Loucy (cell line): ENCODE results near the gene CD19.

ENCODE experiments used
- H2AFZ ChIP-seq: fragments of 200-600 bp; sonication (generic); 2 replicates; pipeline ENCODE4 v1.6.0; 2016; ENCODE audit warnings: antibody characterized with exemption, mild to moderate bottlenecking, low read length, moderate library complexity
- H3F3A ChIP-seq: fragments of 200-600 bp; 2 replicates; pipeline ENCODE4 v1.6.0; 2016; ENCODE audit warnings: antibody characterized with exemption, low read depth, mild to moderate bottlenecking
- H3K27me3 ChIP-seq: fragments of 200-600 bp; sonication (generic); 2 replicates; pipeline ENCODE4 v1.6.1; 2014; ENCODE audit warnings: low read length, mild to moderate bottlenecking; ENCODE audit not compliant: insufficient read depth, poor library complexity, severe bottlenecking
- H3K36me3 ChIP-seq: fragments of 200-600 bp; sonication (generic); 2 replicates; pipeline ENCODE4 v1.6.1; 2016; ENCODE audit warnings: low read length; ENCODE audit not compliant: insufficient read depth
- H3K4me1 ChIP-seq: fragments of 200-600 bp; sonication (generic); 2 replicates; pipeline ENCODE4 v1.5.1; 2014; ENCODE audit warnings: low read length, mild to moderate bottlenecking; ENCODE audit not compliant: insufficient read depth, poor library complexity, severe bottlenecking
- H3K4me2 ChIP-seq: fragments of 200-600 bp; sonication (generic); 2 replicates; pipeline ENCODE4 v1.6.0; 2014; ENCODE audit warnings: antibody characterized with exemption, low read length, low read depth, mild to moderate bottlenecking; ENCODE audit not compliant: poor library complexity, severe bottlenecking
- H3K4me3 ChIP-seq: fragments of 200-600 bp; sonication (generic); 2 replicates; pipeline ENCODE4 v1.5.1; 2014; ENCODE audit warnings: low read length, mild to moderate bottlenecking, mixed read lengths; ENCODE audit not compliant: poor library complexity, severe bottlenecking
- H3K79me2 ChIP-seq: fragments of 200-600 bp; sonication (generic); 2 replicates; pipeline ENCODE4 v1.6.1; 2014; ENCODE audit warnings: low read length; ENCODE audit not compliant: insufficient read depth
- H3K9ac ChIP-seq: fragments of 200-600 bp; sonication (generic); 2 replicates; pipeline ENCODE4 v1.6.0; 2014; ENCODE audit warnings: mild to moderate bottlenecking, low read depth, low read length, moderate library complexity; ENCODE audit not compliant: poor library complexity, severe bottlenecking
- H3K9me2 ChIP-seq: fragments of 200-600 bp; sonication (generic); replicated peaks from 2 replicates; pipeline ENCODE4 v1.6.1; 2016; ENCODE audit warnings: low read depth, low read length, mixed read lengths
- H3K9me3 ChIP-seq: fragments of 200-600 bp; sonication (generic); 2 replicates; pipeline ENCODE4 v1.6.1; 2014; ENCODE audit warnings: mild to moderate bottlenecking, antibody characterized with exemption, low read length, low read depth; ENCODE audit not compliant: insufficient read depth
- H4K20me1 ChIP-seq: fragments of 200-600 bp; sonication (generic); 2 replicates; pipeline ENCODE4 v1.6.0; 2014; ENCODE audit warnings: antibody characterized with exemption, low read length, mild to moderate bottlenecking; ENCODE audit not compliant: insufficient read depth, poor library complexity, severe bottlenecking
- CTCF ChIP-seq: fragments of 200-600 bp; sonication (generic); conservative IDR thresholded peaks from 2 replicates; pipeline ENCODE4 v1.5.1; 2014; ENCODE audit warnings: mild to moderate bottlenecking, antibody characterized with exemption, low read length
- EZH2phosphoT487 ChIP-seq: fragments of 200-600 bp; IDR thresholded peaks from 2 replicates; pipeline ENCODE4 v1.6.1; 2018; ENCODE audit warnings: antibody characterized with exemption, mild to moderate bottlenecking, moderate library complexity, borderline replicate concordance

CD19 gene

GRCh38 chr16:28918698-28919097 is 13.1 kb upstream of the CD19 start:
- Histone ChIP-seq H3K9me2 (no peaks in the 10 kb centered on the region), H3K9me3 (no peaks in the 10 kb centered on the region), H3K4me2 (no peak overlapping the region), H3K4me1 (peaks cover 2% of the 10 kb centered on the region), H2AFZ (no peak overlapping the region), H3K27me3 (no peaks in the 10 kb centered on the region), H4K20me1 (peaks cover 4% of the 10 kb centered on the region), H3K4me3 (no peak overlapping the region), H3K9ac (no peak overlapping the region), H3F3A (peaks cover 3% of the 10 kb centered on the region; the same call in 1 of the 2 replicates), H3K36me3 (peaks cover 8% of the 10 kb centered on the region; the same call in 1 of the 2 replicates), H3K79me2 (no peaks in the 10 kb centered on the region)
- TF ChIP-seq EZH2phosphoT487: no peak
- no peak for TF ChIP-seq CTCF

- TF ChIP-seq CTCF (no peak), EZH2phosphoT487 (no peak)
- H3F3A ChIP-seq: peaks cover 6% of the 10 kb centered on the region; the same call in 1 of the 2 replicates
- H3K9ac ChIP-seq: peak overlapping the region; percentile 96
- no peaks in the 10 kb centered on the region for H3K27me3 ChIP-seq
- H3K9me2 ChIP-seq: no peaks in the 10 kb centered on the region
- H4K20me1 ChIP-seq: peaks cover 9% of the 10 kb centered on the region
- H2AFZ ChIP-seq: no peak overlapping the region
- H3K36me3 ChIP-seq: peaks cover 8% of the 10 kb centered on the region; the same call in 1 of the 2 replicates
- H3K79me2 ChIP-seq: peaks cover 7% of the 10 kb centered on the region; the same call in 1 of the 2 replicates
- peaks cover 16% of the 10 kb centered on the region for H3K4me1 ChIP-seq
- H3K4me2 ChIP-seq: no peak overlapping the region
- H3K4me3 ChIP-seq: no peak overlapping the region
- no peaks in the 10 kb centered on the region for H3K9me3 ChIP-seq
Observed at GRCh38 chr16:28923231-28923587, 8.6 kb upstream of the CD19 start.

GRCh38 chr16:28923652-28924398 is 7.9 kb upstream of the CD19 start:
- H3K9me2 ChIP-seq: no peaks in the 10 kb centered on the region
- H4K20me1 ChIP-seq: peaks cover 9% of the 10 kb centered on the region
- peaks cover 6% of the 10 kb centered on the region; the same call in 1 of the 2 replicates for H3K36me3 ChIP-seq
- H3K27me3 ChIP-seq: no peaks in the 10 kb centered on the region
- H3K4me1 ChIP-seq: peaks cover 16% of the 10 kb centered on the region
- H3K4me2 ChIP-seq: peak overlapping the region; percentile 89
- peak overlapping the region; percentile 79 for H3K4me3 ChIP-seq
- no peaks in the 10 kb centered on the region for H3K9me3 ChIP-seq
- H2AFZ ChIP-seq: no peak overlapping the region
- peak overlapping the region; percentile 96 for H3K9ac ChIP-seq
- no peak for TF ChIP-seq CTCF
- peaks cover 6% of the 10 kb centered on the region; the same call in 1 of the 2 replicates for H3F3A ChIP-seq
- H3K79me2 ChIP-seq: peaks cover 7% of the 10 kb centered on the region; the same call in 1 of the 2 replicates
